Mesenchymal stem cell (in vitro differentiated cells and primary cell): Measurements from ENCODE around the gene CDR2.

Source experiments
- DNase-seq: peaks from one replicate; pipeline ENCODE4 v3.0.0-alpha.2; 2013
- H2AFZ ChIP-seq: one replicate; pipeline ENCODE4 v1.6.1; 2013; ENCODE audit warnings: low read depth, mild to moderate bottlenecking, control low read depth, inconsistent platforms, low read length, moderate library complexity
- H2AK5ac ChIP-seq: 2 replicates; pipeline ENCODE4 v1.6.1; 2013; ENCODE audit warnings: low read length, moderate library complexity, mild to moderate bottlenecking, inconsistent platforms; ENCODE audit not compliant: severe bottlenecking
- H2BK120ac ChIP-seq: one replicate; pipeline ENCODE4 v1.6.1; 2013; ENCODE audit warnings: low read depth, mild to moderate bottlenecking, inconsistent platforms, low read length, moderate library complexity
- H2BK12ac ChIP-seq, 2 experiments: one replicate each; pipeline ENCODE4 v1.6.1; 2013; ENCODE audit warnings: inconsistent platforms in 2 of 2, low read length in 2 of 2, mild to moderate bottlenecking in 2 of 2, moderate library complexity in 2 of 2, control low read depth in 1 of 2
- H2BK15ac ChIP-seq: one replicate; pipeline ENCODE4 v1.6.1; 2013; ENCODE audit warnings: mild to moderate bottlenecking, low read depth, inconsistent platforms; ENCODE audit not compliant: poor library complexity, severe bottlenecking
- H2BK5ac ChIP-seq: 2 replicates; pipeline ENCODE4 v1.6.1; 2013; ENCODE audit warnings: low read depth, mild to moderate bottlenecking, low read length, control low read depth, inconsistent platforms; ENCODE audit not compliant: poor library complexity, severe bottlenecking
- H3K14ac ChIP-seq, 2 experiments: one replicate each; pipeline ENCODE4 v1.6.1; 2013; ENCODE audit warnings: inconsistent platforms in 2 of 2, low read length in 2 of 2, control low read depth in 1 of 2, mild to moderate bottlenecking in 1 of 2, moderate library complexity in 1 of 2
- H3K18ac ChIP-seq, 2 experiments: one replicate each; pipeline ENCODE4 v1.6.1; 2013; ENCODE audit warnings: inconsistent platforms in 2 of 2, low read length in 2 of 2, control low read depth in 1 of 2, low read depth in 1 of 2, mild to moderate bottlenecking in 1 of 2
- H3K23ac ChIP-seq, 2 experiments: one replicate each; pipeline ENCODE4 v1.6.1; 2013; ENCODE audit warnings: inconsistent platforms in 2 of 2, low read length in 2 of 2, mild to moderate bottlenecking in 2 of 2, moderate library complexity in 2 of 2, control low read depth in 1 of 2
- H3K27ac ChIP-seq: 2 replicates; pipeline ENCODE4 v1.5.1; 2013; ENCODE audit warnings: mild to moderate bottlenecking, moderate library complexity, low read length, control low read depth, inconsistent platforms; ENCODE audit not compliant: poor library complexity, severe bottlenecking
- H3K27me3 ChIP-seq, 2 experiments: 2 replicates each; pipeline versions ENCODE4 v1.6.1 to v1.7.0; 2013; ENCODE audit warnings: low read length in 2 of 2, mild to moderate bottlenecking in 2 of 2, moderate library complexity in 2 of 2, control low read depth in 1 of 2, inconsistent platforms in 1 of 2; ENCODE audit not compliant: control insufficient read depth in 1 of 2, insufficient read depth in 1 of 2
- H3K36me3 ChIP-seq, 2 experiments: 2 replicates each; pipeline versions ENCODE4 v1.6.1 to v1.7.0; 2013; ENCODE audit warnings: low read length in 2 of 2, control low read depth in 1 of 2, inconsistent platforms in 1 of 2, low read depth in 1 of 2, mild to moderate bottlenecking in 1 of 2; ENCODE audit not compliant: insufficient read depth in 2 of 2, control insufficient read depth in 1 of 2
- H3K4ac ChIP-seq, 2 experiments: one replicate each; pipeline ENCODE4 v1.6.1; 2013; ENCODE audit warnings: inconsistent platforms in 2 of 2, low read length in 2 of 2, mild to moderate bottlenecking in 2 of 2, moderate library complexity in 2 of 2, control low read depth in 1 of 2, low read depth in 1 of 2
- H3K4me1 ChIP-seq: 2 replicates; pipeline ENCODE4 v1.6.1; 2013; ENCODE audit warnings: low read depth, low read length, control low read depth; ENCODE audit not compliant: control insufficient read depth, insufficient read depth
- H3K4me2 ChIP-seq: 2 replicates; pipeline ENCODE4 v1.6.1; 2013; ENCODE audit warnings: low read length, mild to moderate bottlenecking, inconsistent platforms; ENCODE audit not compliant: poor library complexity, severe bottlenecking
- H3K4me3 ChIP-seq, 2 experiments: 2 replicates each; pipeline versions ENCODE4 v1.5.1 to v1.7.0; 2013; ENCODE audit warnings: low read length in 2 of 2, mild to moderate bottlenecking in 2 of 2, control low read depth in 1 of 2, low read depth in 1 of 2; ENCODE audit not compliant: insufficient read depth in 1 of 2
- H3K79me1 ChIP-seq: replicated peaks from 2 replicates; pipeline ENCODE4 v1.6.1; 2013; ENCODE audit warnings: mild to moderate bottlenecking, control low read depth, low read length, inconsistent platforms; ENCODE audit not compliant: poor library complexity, severe bottlenecking
- H3K9ac ChIP-seq: 2 replicates; pipeline ENCODE4 v1.7.0; 2013; ENCODE audit warnings: mild to moderate bottlenecking, low read length, moderate library complexity
- H3K9me3 ChIP-seq: 2 replicates; pipeline ENCODE4 v1.7.0; 2013; ENCODE audit warnings: mild to moderate bottlenecking, low read length; ENCODE audit not compliant: control insufficient read depth
- H4K8ac ChIP-seq: one replicate; pipeline ENCODE4 v1.6.1; 2013; ENCODE audit warnings: inconsistent platforms, mild to moderate bottlenecking, low read length, moderate library complexity
- H4K91ac ChIP-seq: one replicate; pipeline ENCODE4 v1.6.1; 2013; ENCODE audit warnings: mild to moderate bottlenecking, low read length, inconsistent platforms
- WGBS: methylation state at CpG from one replicate; pipeline ENCODE4 v1.1.7; 2013; ENCODE audit warnings: mixed read lengths; 5-methylcytosine and 5-hydroxymethylcytosine counted together

CDR2 gene

GRCh38 chr16:22312897-22313781 lies 61.3 kb downstream of the CDR2 start:
- Histone ChIP-seq H4K91ac (no peak overlapping the region), H3K14ac (no peak overlapping the region), H3K27ac (no peak overlapping the region), H3K4me2 (no peak overlapping the region), H2AFZ (no peak overlapping the region), H3K18ac (no peak overlapping the region), H2BK120ac (no peak overlapping the region), H3K36me3 (peaks cover 80 to 88% of the 10 kb centered on the region in 2 experiments), H3K4ac (no peak overlapping the region), H3K27me3 (no peaks in the 10 kb centered on the region), H3K79me1 (peaks cover 24% of the 10 kb centered on the region), H2BK5ac (no peak overlapping the region), H2BK15ac (no peak overlapping the region), H3K9ac (no peak overlapping the region), H3K9me3 (no peaks in the 10 kb centered on the region), H3K4me3 (no peak overlapping the region), H2BK12ac (no peak overlapping the region), H2AK5ac (no peak overlapping the region), H4K8ac (no peak overlapping the region), H3K4me1 (peaks cover 4% of the 10 kb centered on the region), H3K23ac (no peak overlapping the region)
- no peak for DNase-seq
- WGBS: 97% methylated on average over 22 of the region's 23 CpGs

GRCh38 chr16:22311520-22311919 lies 62.9 kb downstream of the CDR2 start:
- Histone ChIP-seq H4K8ac (no peak overlapping the region), H2AK5ac (no peak overlapping the region), H3K36me3 (peaks cover 83 to 89% of the 10 kb centered on the region in 2 experiments), H3K27ac (no peak overlapping the region), H3K4me1 (peaks cover 4% of the 10 kb centered on the region), H3K9me3 (no peaks in the 10 kb centered on the region), H3K4ac (no peak overlapping the region), H3K18ac (no peak overlapping the region), H3K4me3 (no peak overlapping the region), H3K27me3 (no peaks in the 10 kb centered on the region), H2AFZ (no peak overlapping the region), H2BK15ac (no peak overlapping the region), H3K4me2 (no peak overlapping the region), H4K91ac (no peak overlapping the region), H3K23ac (no peak overlapping the region), H3K9ac (no peak overlapping the region), H3K14ac (no peak overlapping the region), H2BK5ac (no peak overlapping the region), H2BK120ac (no peak overlapping the region), H2BK12ac (no peak overlapping the region), H3K79me1 (peaks cover 38% of the 10 kb centered on the region)
- over 99% methylated on average over 4 of the region's 4 CpGs for WGBS
- no peak for DNase-seq

DNA sequence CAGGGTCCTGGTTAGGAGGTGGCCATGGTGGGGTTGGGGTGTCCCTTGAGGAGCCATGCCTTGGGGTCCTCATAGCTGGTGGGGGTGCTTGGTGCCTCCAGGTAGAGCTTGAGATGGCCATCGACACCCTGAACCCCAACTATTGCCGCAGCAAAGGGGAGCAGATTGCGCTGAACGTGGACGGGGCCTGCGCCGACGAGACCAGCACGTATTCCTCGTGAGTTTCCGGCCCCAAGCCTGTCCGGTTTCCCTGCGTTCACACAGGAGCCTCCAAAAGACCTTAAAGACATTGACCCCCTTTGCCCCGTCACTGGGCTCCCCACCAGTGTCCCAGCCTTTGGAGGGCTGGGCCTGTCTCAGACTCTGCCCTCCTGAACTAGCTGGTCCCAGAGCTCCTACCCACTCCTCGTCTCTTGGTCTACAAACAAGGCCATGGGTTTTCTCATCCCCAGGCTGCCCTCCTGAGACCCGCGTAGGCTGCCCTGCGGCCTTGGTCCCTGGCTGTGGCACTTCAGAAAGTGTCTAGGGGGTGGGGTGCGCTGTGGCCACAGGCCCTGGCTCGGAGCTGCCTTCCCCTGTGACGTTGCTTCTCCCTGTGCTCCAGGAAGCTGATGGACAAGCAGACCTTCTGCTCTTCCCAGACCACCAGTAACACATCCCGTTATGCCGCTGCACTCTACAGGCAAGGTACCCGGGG lies 65.4 kb downstream of the CDR2 start:
- H3K14ac ChIP-seq: no peak overlapping the region
- H2BK120ac ChIP-seq: no peak overlapping the region
- peaks cover 50% of the 10 kb centered on the region for H3K79me1 ChIP-seq
- no peak overlapping the region for H2AK5ac ChIP-seq
- DNase-seq: no peak
- H4K8ac ChIP-seq: no peak overlapping the region
- no peak overlapping the region for H4K91ac ChIP-seq
- H3K4ac ChIP-seq: no peak overlapping the region
- no peak overlapping the region for H2AFZ ChIP-seq
- H3K4me1 ChIP-seq: peaks cover 2% of the 10 kb centered on the region
- H3K4me3 ChIP-seq: no peak overlapping the region
- no peaks in the 10 kb centered on the region for H3K27me3 ChIP-seq
- H3K36me3 ChIP-seq: peaks cover 78 to 89% of the 10 kb centered on the region in 2 experiments
- H3K27ac ChIP-seq: no peak overlapping the region
- no peaks in the 10 kb centered on the region for H3K9me3 ChIP-seq
- no peak overlapping the region for H3K23ac ChIP-seq
- H3K9ac ChIP-seq: no peak overlapping the region
- H3K18ac ChIP-seq: no peak overlapping the region
- H2BK12ac ChIP-seq: no peak overlapping the region
- H2BK5ac ChIP-seq: no peak overlapping the region
- 98% methylated on average over 24 of the region's 24 CpGs for WGBS
- no peak overlapping the region for H2BK15ac ChIP-seq
- H3K4me2 ChIP-seq: no peak overlapping the region

GRCh38 chr16:22307838-22308237 lies 66.6 kb downstream of the CDR2 start:
- Histone ChIP-seq H3K4me3 (no peak overlapping the region), H3K79me1 (peaks cover 51% of the 10 kb centered on the region), H3K27me3 (no peaks in the 10 kb centered on the region), H2BK5ac (no peak overlapping the region), H3K18ac (no peak overlapping the region), H3K4me2 (no peak overlapping the region), H2AFZ (no peak overlapping the region), H3K23ac (no peak overlapping the region), H3K9ac (no peak overlapping the region), H2AK5ac (no peak overlapping the region), H4K8ac (no peak overlapping the region), H2BK15ac (no peak overlapping the region), H4K91ac (no peak overlapping the region), H2BK120ac (no peak overlapping the region), H3K36me3 (peaks cover 75 to 83% of the 10 kb centered on the region in 2 experiments), H2BK12ac (no peak overlapping the region), H3K27ac (no peak overlapping the region), H3K4me1 (peaks cover 2% of the 10 kb centered on the region), H3K9me3 (no peaks in the 10 kb centered on the region), H3K14ac (no peak overlapping the region), H3K4ac (no peak overlapping the region)
- WGBS: 99% methylated on average over 10 of the region's 10 CpGs
- DNase-seq: no peak
